ENCODE measurements around the gene MEF2C.
"Not testable (repeated sequence)": the region's sequence is repeated elsewhere in the genome, so short reads cannot be mapped to it uniquely, and the experiment has no call there.

The MEF2C gene

DNA sequence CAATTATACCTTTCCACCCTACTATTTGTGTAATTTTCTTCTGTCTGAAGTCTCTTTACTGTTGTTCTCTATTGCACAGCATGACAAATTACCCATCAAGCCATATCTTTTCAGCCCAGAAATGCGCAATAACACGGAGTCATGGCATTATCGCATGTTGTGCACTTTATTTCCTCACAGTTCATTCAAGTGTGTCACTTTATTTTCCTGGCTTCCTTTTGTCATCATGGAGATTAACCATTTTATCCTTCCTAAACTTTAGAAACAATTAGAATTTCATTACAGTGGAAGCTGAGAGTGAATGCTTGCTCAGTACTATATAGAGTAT lies 41.3 kb upstream of the MEF2C start:
- H3K4me3 ChIP-seq (ENCODE audit: low read depth, low read length), result no peak overlapping the region
- TF ChIP-seq, protein P1, sequence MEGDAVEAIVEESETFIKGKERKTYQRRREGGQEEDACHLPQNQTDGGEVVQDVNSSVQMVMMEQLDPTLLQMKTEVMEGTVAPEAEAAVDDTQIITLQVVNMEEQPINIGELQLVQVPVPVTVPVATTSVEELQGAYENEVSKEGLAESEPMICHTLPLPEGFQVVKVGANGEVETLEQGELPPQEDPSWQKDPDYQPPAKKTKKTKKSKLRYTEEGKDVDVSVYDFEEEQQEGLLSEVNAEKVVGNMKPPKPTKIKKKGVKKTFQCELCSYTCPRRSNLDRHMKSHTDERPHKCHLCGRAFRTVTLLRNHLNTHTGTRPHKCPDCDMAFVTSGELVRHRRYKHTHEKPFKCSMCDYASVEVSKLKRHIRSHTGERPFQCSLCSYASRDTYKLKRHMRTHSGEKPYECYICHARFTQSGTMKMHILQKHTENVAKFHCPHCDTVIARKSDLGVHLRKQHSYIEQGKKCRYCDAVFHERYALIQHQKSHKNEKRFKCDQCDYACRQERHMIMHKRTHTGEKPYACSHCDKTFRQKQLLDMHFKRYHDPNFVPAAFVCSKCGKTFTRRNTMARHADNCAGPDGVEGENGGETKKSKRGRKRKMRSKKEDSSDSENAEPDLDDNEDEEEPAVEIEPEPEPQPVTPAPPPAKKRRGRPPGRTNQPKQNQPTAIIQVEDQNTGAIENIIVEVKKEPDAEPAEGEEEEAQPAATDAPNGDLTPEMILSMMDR (IDR thresholded peaks at IDR 0.05; ENCODE audit: control insufficient read depth, extremely low read depth, insufficient read depth), result no peak
- DNase-seq (ENCODE audit: low read depth), result no peak

DNA sequence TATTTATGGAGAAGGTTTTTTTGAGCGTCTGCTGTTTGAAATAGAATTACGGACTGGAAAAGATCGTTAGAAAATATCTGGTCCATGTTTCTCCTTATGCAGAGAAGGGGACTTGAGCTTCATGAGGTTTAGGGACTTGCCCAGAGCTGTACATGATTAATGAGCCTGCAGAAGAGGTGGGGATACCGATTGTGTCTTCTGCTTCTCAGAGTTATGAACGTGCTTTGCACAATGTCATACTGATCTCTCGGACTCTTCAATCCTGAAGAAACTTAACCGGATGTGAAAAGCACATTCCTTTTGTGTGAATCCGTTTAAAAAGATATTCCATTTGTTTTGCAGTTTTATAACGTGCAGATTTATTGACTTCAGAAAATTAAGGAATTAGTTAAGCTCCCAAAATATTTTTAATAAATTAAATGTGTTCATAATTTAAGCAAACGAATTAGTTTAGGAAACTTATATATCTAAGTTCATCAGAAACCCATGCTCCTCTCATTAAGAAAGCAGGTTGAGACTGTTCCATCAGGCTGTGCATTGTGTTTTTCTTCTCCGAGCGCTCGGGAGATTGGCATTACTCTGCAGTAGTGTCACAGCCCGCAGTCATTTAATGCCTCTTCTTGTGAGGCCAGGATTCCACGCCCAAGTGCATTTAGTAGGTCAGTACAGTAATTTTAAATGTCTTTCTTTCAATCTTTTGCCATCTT lies 40.8 kb upstream of the MEF2C start:
- TF ChIP-seq, protein P1 (IDR thresholded peaks at IDR 0.05; ENCODE audit: control insufficient read depth, extremely low read depth, insufficient read depth), result no peak
- H3K4me3 ChIP-seq (ENCODE audit: low read depth, low read length), result no peak overlapping the region
- no peak for DNase-seq (ENCODE audit: low read depth)

DNA sequence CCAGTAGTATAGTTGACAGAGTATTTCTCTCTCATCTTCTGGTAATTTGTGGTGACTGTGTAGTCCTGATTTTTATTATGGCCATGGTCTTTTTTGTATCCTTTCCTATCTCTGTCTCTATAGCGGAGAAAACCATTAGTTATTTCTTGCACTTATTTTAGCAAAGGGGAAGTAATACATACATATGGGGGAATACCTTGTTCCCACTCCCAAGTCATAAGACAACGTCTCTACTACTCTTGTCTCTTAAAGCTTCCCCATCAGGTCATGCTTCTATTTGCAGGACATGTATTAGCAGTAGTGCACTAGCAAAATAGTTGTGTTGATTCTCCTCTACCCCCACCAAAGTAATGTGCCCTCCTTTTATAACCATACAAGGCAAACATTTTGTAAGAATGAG lies 29.8 kb upstream of the MEF2C start:
- not testable (repeated sequence) for DNase-seq (ENCODE audit: low read depth)

DNA sequence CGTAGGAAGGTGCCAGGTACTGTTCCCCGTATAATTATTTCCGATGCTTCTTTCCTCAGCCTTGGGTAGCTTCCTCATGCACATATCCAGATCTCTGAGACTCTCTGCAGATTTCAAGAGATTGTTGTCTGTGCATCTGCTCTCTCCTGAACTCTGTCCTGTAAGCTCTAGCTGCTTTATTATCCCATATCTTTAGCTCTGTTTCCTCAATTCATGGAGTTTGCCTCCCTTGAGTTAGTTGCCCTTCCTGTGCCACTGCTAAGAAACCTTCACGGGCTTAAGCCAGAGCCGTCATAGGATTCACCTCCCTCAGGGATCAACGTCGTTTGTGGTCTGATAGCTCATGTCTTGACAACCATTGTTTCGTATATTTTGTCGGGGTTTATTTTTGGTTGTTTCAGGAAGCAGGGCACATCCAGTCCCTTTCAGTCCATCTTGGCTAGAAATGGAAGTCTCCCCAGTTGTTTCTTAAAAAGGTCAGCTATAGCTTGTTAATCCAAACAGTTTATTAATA lies 28.1 kb upstream of the MEF2C start:
- H3K4me3 ChIP-seq (ENCODE audit: low read depth, low read length); DNase-seq (ENCODE audit: low read depth): not testable (repeated sequence)

More for the DNA sequence above, 29.8 kb upstream of the MEF2C start:
- H3K4me3 ChIP-seq (ENCODE audit: low read depth, low read length), result not testable (repeated sequence)

DNA sequence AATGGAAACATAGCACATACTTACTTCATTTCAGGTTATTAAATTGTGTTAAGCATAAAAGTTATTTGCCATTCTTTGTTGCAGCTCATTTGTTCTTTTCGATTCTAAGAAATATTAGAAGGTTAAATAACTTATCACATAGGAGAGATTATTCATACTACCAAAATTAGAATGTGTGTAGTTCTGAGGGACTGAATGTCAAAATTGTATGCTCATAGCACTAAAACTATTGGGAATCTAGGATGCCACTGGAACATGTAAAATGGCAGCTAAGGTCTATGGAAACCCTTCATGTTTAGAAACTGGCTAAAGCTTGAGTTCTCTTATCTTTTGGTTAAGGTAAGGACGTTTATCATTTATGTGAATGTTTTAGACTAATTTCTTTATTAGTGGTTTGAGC lies 21.5 kb upstream of the MEF2C start:
- DNase-seq (ENCODE audit: low read depth); H3K4me3 ChIP-seq (ENCODE audit: low read depth, low read length): not testable (repeated sequence)

DNA sequence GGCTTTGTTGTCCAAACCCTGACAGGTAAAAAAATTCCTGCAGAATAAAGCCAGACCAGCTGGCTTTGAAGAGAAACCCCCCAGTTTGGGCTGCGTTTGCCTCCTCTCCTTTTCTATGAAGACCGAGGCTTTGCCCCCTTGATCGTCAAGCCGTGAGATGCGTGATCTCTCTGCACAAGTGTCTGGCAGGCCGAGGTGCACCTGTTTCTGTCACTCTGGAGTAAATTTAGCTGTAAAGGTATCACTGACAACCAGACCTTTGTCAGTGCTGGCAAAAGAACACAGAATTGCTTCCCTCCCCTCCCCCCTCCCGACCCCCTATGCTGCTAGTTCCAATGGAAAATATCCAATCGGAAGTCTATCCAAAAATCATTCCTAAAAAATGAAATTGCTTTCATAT lies 21.0 kb upstream of the MEF2C start:
- DNase-seq (ENCODE audit: low read depth), result not testable (repeated sequence)

DNA sequence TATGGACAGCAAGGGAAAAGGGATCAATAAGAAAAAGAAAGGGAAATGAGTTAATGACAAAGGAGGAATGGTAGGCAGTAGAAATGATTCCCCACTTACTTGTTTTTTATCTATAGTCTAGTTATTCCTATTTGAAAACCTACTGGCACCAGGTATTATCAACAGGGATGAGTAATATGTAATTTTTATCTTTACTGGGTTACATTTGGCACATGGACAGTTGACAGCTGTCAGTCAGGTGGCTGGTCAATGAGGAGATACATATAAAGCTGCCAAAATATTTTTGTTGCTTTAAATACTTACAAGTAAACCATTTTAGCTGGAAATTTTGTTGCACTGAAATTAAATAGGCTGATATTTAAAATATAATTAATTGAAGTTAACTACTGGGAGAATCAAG lies 18.1 kb upstream of the MEF2C start:
- DNase-seq (ENCODE audit: low read depth); H3K4me3 ChIP-seq (ENCODE audit: low read depth, low read length): not testable (repeated sequence)

More for the DNA sequence above, 21.0 kb upstream of the MEF2C start:
- not testable (repeated sequence) for H3K4me3 ChIP-seq (ENCODE audit: low read depth, low read length)

DNA sequence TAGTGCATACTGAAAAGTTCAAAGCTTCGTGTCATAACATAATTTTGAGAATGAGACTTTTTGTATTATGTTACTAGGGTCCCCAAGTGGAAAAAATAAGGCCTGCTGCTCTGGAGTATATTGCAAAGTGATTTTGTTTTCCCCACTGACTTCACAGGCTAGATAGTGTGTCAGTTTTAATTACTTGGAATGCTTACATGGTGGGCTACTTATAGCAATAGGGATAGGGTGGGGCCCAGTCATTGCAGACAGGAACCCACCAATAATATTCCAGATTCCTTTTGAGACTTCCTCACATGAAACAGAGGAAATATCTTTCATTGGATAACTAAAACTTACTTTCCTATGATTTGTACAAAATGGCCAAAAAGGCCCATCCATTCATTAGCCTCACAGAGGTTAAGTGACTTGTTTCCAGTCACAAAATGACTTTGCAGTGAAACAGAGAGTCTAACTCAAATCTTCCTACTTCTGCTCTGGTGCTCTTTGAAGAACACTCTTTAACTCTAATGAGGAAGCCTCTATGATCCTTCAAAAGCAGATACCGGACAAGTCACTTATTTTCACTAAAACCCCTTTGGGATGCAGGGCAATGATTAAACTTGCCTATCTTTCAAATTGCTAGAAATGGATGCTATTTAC lies 16.2 kb upstream of the MEF2C start:
- no peak overlapping the region for H3K4me3 ChIP-seq (ENCODE audit: low read depth, low read length)
- TF ChIP-seq, protein P1 (IDR thresholded peaks at IDR 0.05; ENCODE audit: control insufficient read depth, extremely low read depth, insufficient read depth), result no peak
- no peak for DNase-seq (ENCODE audit: low read depth)

DNA sequence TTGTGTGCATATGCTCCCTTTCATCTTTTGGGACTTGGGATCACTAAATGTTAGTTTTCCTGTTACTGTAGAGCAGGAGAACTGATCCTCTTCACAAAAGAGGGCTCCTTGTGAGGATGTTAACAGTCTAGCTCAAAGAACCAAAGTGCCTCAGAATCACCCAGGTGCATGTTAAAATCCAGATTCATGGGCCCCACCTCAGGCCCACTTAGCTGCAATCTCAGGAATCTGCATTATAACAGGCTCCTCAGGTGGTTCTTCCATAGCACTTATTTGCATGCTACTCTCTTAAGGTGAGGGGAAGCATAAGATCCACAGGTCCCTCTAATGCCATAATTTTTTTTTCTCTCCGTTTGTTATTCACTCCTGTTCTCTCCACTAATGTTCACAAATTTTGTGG lies 14.8 kb upstream of the MEF2C start:
- no peak overlapping the region for H3K4me3 ChIP-seq (ENCODE audit: low read depth, low read length)
- DNase-seq (ENCODE audit: low read depth), result no peak
- TF ChIP-seq, protein P1 (IDR thresholded peaks at IDR 0.05; ENCODE audit: control insufficient read depth, extremely low read depth, insufficient read depth), result no peak

All from LNCaP clone FGC (cell line).